Subcutaneous adipose tissue (tissue), 4 donors: ENCODE data around the gene LHX3. TPM values are rescaled to one million over a fixed set of nuclear protein-coding genes. Genes with fewer than 3 reads are reported as not detected.

Experiments used
- total RNA-seq, 4 donors: library from RNA; depleted of rRNA; stranded (reverse); fragments of >200 nt; gene quantifications; one replicate each; pipeline ENCODE4 v1.1.0, GENCODE V29; 2016
- TF ChIP-seq, protein P1 (sequence below): fragments of 450-650 bp; IDR thresholded peaks from one replicate; pipeline ENCODE4 v1.5.1; 2016; ENCODE audit warnings: low read depth, mild to moderate bottlenecking, control low read depth, antibody characterized with exemption, moderate library complexity

Gene LHX3
- total RNA-seq, 4 donors from 2014 or later = not detected

DNA sequence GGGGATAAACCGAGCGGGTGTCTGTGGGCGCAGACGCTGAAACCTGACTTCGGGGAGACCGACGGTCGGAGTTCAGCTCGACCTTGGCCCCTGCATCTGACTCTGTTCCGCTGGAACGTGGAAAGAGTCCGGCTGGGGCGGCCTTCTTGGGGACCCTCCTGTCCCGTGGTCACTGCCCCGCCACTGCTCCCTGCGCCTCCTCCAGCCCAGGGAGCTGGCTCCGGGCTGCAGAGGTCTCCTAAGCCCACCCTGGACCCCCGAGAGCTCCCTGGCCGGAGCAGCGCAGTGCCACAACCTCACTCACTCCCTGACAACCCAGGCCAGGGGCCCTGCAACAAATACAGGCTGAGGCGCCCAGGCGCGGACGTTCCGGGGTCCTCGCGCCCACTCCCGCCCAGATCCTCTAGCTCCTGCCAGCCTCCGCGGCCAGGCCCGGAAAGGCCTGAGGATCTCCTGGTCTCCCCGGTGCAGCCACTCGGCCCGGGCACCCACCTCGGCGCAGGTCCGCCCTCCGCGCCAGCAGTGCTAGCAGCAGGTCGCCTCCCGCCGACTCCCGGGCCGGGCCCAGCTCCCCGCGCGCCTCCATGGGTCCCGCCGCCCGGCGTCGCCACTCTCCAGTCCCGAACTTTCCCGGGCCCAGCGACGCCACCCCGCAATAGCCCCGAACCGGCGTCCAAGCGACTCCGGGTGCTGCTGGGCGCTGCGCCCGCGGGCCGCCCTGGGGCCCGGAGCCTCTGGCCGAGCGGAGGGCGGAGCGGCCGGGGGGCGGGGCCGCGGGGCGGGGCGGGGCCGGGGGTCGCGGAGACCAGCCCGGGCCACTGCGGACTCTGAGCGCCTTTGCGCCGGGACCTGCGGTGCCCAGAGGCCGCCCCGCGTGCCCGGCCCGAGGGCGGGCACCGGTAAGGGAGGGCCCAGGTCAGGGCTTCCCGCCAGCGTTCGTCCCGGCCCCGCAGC, 2.2 kb downstream of the LHX3 start:
- TF ChIP-seq, protein P1, sequence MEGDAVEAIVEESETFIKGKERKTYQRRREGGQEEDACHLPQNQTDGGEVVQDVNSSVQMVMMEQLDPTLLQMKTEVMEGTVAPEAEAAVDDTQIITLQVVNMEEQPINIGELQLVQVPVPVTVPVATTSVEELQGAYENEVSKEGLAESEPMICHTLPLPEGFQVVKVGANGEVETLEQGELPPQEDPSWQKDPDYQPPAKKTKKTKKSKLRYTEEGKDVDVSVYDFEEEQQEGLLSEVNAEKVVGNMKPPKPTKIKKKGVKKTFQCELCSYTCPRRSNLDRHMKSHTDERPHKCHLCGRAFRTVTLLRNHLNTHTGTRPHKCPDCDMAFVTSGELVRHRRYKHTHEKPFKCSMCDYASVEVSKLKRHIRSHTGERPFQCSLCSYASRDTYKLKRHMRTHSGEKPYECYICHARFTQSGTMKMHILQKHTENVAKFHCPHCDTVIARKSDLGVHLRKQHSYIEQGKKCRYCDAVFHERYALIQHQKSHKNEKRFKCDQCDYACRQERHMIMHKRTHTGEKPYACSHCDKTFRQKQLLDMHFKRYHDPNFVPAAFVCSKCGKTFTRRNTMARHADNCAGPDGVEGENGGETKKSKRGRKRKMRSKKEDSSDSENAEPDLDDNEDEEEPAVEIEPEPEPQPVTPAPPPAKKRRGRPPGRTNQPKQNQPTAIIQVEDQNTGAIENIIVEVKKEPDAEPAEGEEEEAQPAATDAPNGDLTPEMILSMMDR = no peak

DNA sequence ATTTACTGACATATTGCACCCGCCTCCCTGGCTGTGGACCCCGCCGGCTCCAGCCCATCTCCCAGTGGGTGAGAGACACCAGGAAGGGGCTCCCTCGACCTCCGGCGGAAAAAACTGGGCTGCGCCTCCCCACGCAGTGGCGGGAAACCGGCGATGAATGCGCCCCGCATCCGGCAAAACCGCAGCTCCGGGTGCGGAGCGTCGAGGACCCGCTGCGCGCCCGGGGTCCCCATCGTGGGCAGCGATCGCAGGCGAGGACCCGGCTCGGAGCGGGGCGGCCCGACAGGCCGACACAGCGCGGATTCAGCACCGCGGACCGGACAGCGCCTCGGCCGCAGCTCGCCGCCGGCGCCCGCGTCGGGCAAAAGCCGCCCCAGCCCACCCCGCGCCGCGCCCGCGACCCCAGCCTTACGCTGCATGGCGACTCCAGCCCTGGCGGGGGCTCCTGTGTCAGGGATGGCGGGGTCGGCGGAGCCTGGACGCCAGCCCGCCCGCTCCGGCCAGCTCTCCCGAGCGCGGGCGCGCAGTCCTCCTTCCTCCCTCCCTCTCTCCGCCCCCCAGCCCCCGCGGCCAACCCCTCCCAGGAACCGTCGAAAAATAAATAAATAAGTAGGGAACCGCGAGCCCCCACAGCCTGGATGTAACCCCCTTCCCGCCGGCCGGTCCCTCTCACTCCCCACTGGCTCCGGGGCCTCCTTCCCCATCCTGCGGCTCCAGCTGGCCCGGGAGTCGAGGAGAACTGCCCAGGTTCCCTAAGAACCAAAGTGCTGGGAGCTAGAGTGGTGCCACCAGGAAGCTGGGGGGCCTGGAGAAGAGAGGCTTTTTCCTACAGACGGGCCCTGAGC, 3.1 kb downstream of the LHX3 start:
- TF ChIP-seq, protein P1 = no peak

DNA sequence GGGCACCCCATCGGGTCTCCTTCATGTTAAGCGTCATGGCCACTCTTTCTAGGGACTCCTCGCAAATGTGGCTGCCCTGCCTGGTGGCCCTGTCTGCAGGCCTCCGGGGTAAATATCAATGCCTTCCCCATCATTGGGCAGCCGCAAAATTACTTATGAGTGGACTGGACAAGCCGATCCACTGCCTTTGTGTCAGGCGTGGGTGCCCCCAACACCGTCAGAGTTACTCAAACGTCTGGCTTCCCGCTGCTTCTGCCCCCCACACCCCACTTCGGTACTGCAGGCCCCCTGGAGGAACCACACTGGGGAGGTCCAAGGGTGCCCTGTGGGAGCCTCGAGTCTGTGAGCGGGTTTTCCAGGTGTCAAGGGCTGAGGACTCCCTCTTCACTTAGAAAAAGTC, 3.8 kb downstream of the LHX3 start:
- TF ChIP-seq, protein P1 = no peak

DNA sequence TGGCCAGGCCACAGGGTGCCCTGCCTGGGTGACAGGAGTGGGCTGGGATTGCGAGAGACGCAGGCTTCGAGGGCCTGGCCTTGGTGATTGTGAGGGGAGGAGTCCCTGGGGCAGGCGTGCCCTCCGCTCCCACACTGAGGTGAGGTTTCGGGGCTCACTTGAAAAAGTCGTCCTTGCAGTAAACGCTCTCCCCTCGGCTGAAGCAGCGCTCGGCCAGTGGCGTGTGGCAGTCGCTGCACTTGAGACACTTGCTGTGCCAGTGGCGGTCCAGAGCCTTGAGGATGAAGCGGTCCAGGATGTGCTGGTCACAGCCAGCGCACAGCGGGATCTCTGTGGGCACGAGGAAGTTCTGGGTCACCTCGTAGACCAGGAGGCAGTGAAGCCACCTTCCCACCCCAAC, 4.5 kb downstream of the LHX3 start:
- TF ChIP-seq, protein P1 = no peak

DNA sequence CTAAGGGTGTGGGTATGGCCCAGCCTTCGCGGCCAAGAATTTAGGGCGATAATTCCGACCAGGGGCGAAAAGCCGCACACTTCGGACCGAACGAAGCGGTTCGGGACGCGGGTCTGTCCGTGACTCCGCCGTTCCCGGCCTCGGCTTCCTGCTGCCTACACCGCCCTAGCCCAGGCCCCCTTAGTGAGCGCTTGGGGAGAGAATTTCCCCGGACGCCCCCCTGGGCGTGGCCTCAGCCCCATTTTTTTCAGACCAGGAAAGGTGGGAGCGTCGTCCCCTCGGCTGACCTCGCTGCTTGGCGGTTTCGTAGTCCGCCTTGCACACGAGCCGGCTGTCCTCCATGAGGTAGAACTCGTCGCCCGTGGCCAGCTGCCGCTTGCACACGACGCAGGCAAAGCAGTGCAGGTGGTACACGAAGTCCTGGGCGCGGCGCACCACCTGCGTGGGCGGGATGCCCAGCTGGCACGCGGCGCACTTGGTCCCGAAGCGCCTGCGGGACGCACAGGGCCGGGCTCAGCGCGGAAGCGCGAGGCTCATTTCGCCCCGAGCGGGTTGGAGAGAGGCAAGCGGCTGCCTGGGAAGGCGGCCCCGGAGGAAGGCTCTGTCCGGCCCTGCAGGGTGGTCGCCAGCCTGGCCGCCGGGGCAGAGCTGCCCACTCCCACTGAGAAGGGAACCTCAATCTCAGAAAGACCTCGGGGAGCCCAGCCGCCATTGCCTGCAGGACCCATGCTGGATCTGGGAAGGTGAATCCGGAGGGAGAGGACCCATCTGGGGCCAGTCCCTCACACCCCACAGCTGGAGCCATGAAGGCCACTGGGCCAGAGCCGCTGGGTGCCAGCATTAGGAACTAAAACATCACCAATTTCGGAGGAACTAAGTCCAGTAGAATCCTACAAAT, 5.3 kb downstream of the LHX3 start:
- TF ChIP-seq, protein P1 = no peak

DNA sequence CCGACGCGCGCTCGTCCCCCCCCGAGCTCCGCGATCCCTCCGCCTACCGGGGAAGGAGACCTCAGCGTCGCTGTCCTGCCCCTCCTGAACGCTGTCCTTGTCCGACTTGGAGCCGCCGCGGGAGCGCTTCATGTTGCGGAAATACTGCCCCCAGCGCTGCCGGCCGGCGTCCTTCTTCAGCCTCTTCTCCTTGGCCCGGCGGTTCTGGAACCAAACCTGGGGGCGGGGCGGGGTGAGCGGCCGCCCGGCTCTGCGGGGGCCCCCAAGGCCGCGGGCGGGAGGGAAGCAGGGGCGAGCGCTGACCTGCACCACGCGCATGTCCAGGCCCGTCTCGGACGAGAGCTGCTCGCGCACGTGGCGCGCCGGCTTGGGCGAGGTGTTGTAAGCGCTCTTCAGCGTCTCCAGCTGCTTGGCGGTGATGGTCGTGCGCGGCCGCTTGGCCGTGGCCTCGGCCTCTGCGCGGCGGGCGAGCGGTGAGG, 6.3 kb downstream of the LHX3 start:
- TF ChIP-seq, protein P1 = no peak
